WERI-Rb-1 (cell line): ENCODE results near the gene NMT2.

ENCODE experiments used
- DNase-seq: peaks from one replicate; pipeline ENCODE4 v3.0.0-alpha.2; 2020
- H3K27ac ChIP-seq: fragments of 250-450 bp; sonication (Bioruptor Pico); 2 replicates; pipeline ENCODE4 v1.5.1; 2020; ENCODE audit warnings: mild to moderate bottlenecking, moderate library complexity
- H3K27me3 ChIP-seq: fragments of 250-450 bp; sonication (Bioruptor Pico); 2 replicates; pipeline ENCODE4 v1.5.1; 2021; ENCODE audit warnings: mild to moderate bottlenecking, low read depth, moderate library complexity; ENCODE audit not compliant: insufficient read depth, severe bottlenecking
- H3K36me3 ChIP-seq: fragments of 250-450 bp; sonication (Bioruptor Pico); 2 replicates; pipeline ENCODE4 v1.5.1; 2020; ENCODE audit warnings: mild to moderate bottlenecking, moderate library complexity
- H3K4me3 ChIP-seq: 2 replicates; pipeline ENCODE4 v1.5.1; 2011; ENCODE audit warnings: low read depth, mild to moderate bottlenecking, control low read depth, low read length
- H3K9me3 ChIP-seq: fragments of 250-450 bp; sonication (Bioruptor Pico); 2 replicates; pipeline ENCODE4 v1.5.1; 2021; ENCODE audit warnings: mild to moderate bottlenecking, moderate library complexity; ENCODE audit not compliant: severe bottlenecking
- TF ChIP-seq, protein P1 (sequence below): IDR thresholded peaks from 2 replicates; pipeline ENCODE4 v1.5.1; 2011; ENCODE audit warnings: low read depth, mild to moderate bottlenecking, control low read depth, inconsistent platforms, low read length

Gene NMT2

DNA sequence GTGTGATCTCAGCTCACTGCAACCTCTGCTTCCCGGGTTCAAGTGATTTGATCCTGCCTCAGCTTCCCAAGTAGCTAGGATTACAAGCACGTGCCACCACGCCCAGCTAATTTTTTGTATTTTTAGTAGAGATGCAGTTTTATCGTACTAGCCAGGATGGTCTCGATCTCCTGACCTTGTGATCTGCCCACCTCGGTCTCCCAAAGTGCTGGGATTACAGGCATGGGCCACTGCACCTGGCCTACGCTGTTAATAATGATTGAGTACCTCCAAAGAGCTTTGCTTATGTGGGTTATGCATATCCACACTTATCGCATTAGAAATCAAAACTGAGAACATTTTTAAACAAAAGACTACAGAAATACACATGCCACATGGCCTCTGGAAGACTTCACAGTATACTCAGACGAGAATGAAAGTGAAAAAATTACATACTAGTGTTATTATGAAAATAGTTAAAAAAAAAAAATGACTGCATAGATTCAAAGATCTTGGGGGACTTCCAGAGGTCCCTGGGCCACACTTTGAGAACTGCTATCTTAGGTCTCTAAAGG lies 45.9 kb downstream of the NMT2 start:
- H3K36me3 ChIP-seq: no peaks in the 10 kb centered on the region; the same call in 1 of the 2 replicates
- H3K4me3 ChIP-seq: no peak overlapping the region
- no peak overlapping the region for H3K27ac ChIP-seq
- TF ChIP-seq, protein P1, sequence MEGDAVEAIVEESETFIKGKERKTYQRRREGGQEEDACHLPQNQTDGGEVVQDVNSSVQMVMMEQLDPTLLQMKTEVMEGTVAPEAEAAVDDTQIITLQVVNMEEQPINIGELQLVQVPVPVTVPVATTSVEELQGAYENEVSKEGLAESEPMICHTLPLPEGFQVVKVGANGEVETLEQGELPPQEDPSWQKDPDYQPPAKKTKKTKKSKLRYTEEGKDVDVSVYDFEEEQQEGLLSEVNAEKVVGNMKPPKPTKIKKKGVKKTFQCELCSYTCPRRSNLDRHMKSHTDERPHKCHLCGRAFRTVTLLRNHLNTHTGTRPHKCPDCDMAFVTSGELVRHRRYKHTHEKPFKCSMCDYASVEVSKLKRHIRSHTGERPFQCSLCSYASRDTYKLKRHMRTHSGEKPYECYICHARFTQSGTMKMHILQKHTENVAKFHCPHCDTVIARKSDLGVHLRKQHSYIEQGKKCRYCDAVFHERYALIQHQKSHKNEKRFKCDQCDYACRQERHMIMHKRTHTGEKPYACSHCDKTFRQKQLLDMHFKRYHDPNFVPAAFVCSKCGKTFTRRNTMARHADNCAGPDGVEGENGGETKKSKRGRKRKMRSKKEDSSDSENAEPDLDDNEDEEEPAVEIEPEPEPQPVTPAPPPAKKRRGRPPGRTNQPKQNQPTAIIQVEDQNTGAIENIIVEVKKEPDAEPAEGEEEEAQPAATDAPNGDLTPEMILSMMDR: no peak
- no peak for DNase-seq
- H3K27me3 ChIP-seq: no peaks in the 10 kb centered on the region
- H3K9me3 ChIP-seq: no peaks in the 10 kb centered on the region

DNA sequence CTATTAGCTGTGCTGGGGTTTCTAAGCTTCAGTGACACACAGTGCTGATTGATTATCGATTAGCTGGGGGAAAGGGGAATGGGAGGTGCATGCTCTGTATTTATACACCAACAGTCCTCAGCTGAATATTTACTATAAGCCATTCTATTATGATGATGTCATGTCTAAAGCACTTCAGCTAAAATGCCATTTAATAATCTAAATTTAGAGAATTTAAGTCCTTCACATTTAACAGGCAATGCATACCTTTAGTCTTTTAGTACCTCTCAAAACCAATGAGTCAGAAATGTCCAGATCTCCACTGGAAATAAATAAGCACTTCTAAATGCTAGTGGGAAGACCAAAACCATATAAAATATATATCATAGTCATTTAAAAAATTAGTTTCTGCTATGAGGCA lies 46.8 kb downstream of the NMT2 start:
- TF ChIP-seq, protein P1: no peak
- Histone ChIP-seq H3K36me3 (no peaks in the 10 kb centered on the region; the same call in 1 of the 2 replicates), H3K27me3 (no peaks in the 10 kb centered on the region), H3K9me3 (no peaks in the 10 kb centered on the region), H3K27ac (no peak overlapping the region), H3K4me3 (no peak overlapping the region)
- no peak for DNase-seq

DNA sequence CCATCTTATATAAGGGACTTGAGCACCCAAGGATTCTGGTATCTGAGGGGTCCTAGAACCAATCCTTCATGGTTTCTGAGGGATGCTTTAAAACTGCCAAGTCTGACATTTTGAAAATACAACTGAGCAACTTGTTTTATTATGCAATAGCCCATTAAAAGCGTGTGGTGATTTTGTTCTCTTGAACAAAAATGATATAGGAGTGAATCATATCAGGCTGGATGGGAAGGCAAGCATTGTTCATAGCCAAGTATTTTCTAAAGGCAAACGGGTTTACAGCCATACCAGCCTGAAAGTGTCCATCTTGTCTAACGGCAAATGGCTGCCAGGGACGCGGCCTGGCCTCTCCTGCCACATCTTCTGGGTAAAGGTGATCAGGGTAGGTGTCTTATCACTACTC lies 48.0 kb downstream of the NMT2 start:
- Histone ChIP-seq H3K9me3 (no peaks in the 10 kb centered on the region), H3K27ac (no peak overlapping the region), H3K27me3 (no peaks in the 10 kb centered on the region), H3K4me3 (no peak overlapping the region), H3K36me3 (no peaks in the 10 kb centered on the region; the same call in 1 of the 2 replicates)
- DNase-seq: no peak
- TF ChIP-seq, protein P1: no peak

DNA sequence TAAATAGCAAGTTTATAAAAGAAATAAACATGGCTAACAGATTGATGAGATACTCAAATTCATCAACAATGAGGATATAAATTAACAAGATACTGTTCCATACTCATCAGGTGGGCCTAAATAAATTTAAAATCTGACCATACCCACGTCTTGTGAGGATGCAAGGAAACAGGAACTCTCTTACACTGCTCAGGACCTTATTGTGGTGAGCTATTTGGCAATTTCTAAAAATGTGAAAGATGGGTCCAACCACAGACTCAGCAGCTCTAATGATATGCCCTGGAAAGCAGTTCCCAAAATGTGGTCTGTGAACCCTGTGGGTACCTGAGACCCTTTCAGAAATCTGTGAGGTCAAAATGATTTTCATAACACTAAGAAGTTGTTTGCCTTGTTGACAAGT lies 49.9 kb downstream of the NMT2 start:
- no peak for DNase-seq
- TF ChIP-seq, protein P1: no peak

DNA sequence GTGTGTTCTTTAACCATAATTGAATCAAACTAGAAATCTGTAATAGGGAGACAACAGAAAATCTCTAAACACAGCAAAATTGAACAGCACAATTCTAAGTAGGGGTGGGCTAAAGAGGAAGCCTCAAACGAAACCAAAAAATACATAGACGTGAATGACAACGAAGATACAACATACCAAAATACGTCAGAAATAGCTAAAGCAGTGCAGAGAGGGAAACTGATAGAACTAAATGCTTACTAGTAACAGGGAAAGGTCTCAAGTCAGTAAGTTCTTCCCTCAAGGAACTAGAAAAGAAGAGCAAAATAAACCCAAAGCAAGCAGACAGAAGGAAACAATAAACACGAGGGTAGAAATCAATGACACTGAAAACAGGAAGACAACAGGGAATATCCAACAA lies 52.3 kb downstream of the NMT2 start:
- H3K4me3 ChIP-seq: no peak overlapping the region
- DNase-seq: no peak
- no peak overlapping the region for H3K27ac ChIP-seq
- no peaks in the 10 kb centered on the region; the same call in 1 of the 2 replicates for H3K36me3 ChIP-seq
- TF ChIP-seq, protein P1: no peak
- no peaks in the 10 kb centered on the region for H3K27me3 ChIP-seq
- no peaks in the 10 kb centered on the region for H3K9me3 ChIP-seq

More for the DNA sequence above, 49.9 kb downstream of the NMT2 start:
- Histone ChIP-seq H3K27me3 (no peaks in the 10 kb centered on the region), H3K36me3 (no peaks in the 10 kb centered on the region), H3K9me3 (no peaks in the 10 kb centered on the region), H3K4me3 (no peak overlapping the region), H3K27ac (no peak overlapping the region)

DNA sequence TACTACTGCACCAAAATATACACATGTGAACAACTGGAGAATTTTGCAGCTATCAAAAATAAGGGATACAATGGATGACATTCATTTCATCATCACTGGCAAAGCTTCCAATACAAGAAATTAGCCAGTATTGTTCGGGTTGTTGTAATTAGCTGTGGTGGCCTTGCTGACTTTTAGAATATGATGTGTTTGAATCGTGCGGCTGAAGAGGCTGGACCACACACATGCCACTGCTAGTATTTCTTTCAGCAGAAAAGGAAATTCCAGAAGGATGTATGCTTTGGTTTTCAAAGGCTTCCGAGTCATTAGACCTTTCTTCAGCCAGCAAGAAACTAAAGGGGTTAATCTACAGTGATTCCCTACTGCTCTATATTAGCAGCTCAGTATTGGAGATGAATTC lies 54.7 kb downstream of the NMT2 start:
- Histone ChIP-seq H3K27me3 (no peaks in the 10 kb centered on the region), H3K9me3 (no peaks in the 10 kb centered on the region), H3K27ac (no peak overlapping the region), H3K36me3 (no peaks in the 10 kb centered on the region; the same call in 1 of the 2 replicates), H3K4me3 (no peak overlapping the region)
- TF ChIP-seq, protein P1: no peak
- no peak for DNase-seq
